Right ventricle myocardium inferior (tissue), 1 donor: ENCODE measurements around the gene LRTM2. TPM values are rescaled to one million over a fixed set of nuclear protein-coding genes. Genes with fewer than 3 reads are reported as not detected.

Experiments
- ATAC-seq: fragments of 200-7000 bp; cut with Tn5 transposase; one replicate; pipeline ENCODE4 v1.9.1; 2020; ENCODE audit warnings: mild to moderate bottlenecking, moderate library complexity
- DNase-seq: peaks from one replicate; pipeline ENCODE4 v3.0.0; 2021; ENCODE audit errors: missing footprints
- intact Hi-C: fragments of 100-400 bp; cut with DNase I; formaldehyde crosslinking; loops from one replicate; pipeline ENCODE4 v1.11.0; 2022
- long read RNA-seq: library from polyadenylated mRNA; unstranded; transcript quantifications from one replicate; pipeline ENCODE4 v2.0.0, GENCODE V29; 2021
- total RNA-seq: library from RNA; stranded (reverse); fragmentation: NEBNext Ultra II Directional; extraction: Animal tissue kit (Norgen Biotek cat#: 25700); gene quantifications from one replicate; pipeline ENCODE4 v1.2.1, GENCODE V29; 2021
- donor health status: DM: no; HTN: yes; CAD: no; lungs with severe emphysema.

The LRTM2 gene
- not detected for total RNA-seq
- long read RNA-seq, result 0 reads

- peak; percentile 65 for DNase-seq
- no peak for ATAC-seq
These were observed at the start of gene LRTM2 for GRCh38 chr12:1820191-1820895. TSS of gene LRTM2 (plus strand) at chr12:1820565. CDS start at chr12:1828149, 7,584 bp downstream.

GRCh38 chr12:1773937-1774655, 46.3 kb upstream of the LRTM2 start:
- ATAC-seq, result peak; percentile 52
- intact Hi-C loops, result no loop called here
- DNase-seq, result no peak

More at GRCh38 chr12:1820191-1820895, at the start of gene LRTM2:
- intact Hi-C loops, result no loop called here

GRCh38 chr12:1776170-1776921, 44.0 kb upstream of the LRTM2 start:
- no peak for DNase-seq
- no peak for ATAC-seq
- intact Hi-C loops, result loop anchor here (5.0 kb wide), 1 partner anchor 69 kb away; no protein-coding TSS in a partner anchor

- ATAC-seq (no peak), DNase-seq (no peak)
- intact Hi-C loops, result loop anchor here (5.0 kb wide), 1 partner anchor 70 kb away; no protein-coding TSS in a partner anchor
These were observed 42.6 kb upstream of the LRTM2 start for GRCh38 chr12:1777798-1778197.

GRCh38 chr12:1778911-1779310, 41.5 kb upstream of the LRTM2 start:
- peak; percentile 35 for ATAC-seq
- DNase-seq, result no peak
- intact Hi-C loops, result loop anchor here (5.0 kb wide), 1 partner anchor 72 kb away; no protein-coding TSS in a partner anchor

- intact Hi-C loops, result loop anchor here (5.0 kb wide), 1 partner anchor 72 kb away; no protein-coding TSS in a partner anchor
- no peak for DNase-seq
- ATAC-seq, result peak; percentile 40
These were observed 40.6 kb upstream of the LRTM2 start for GRCh38 chr12:1779783-1780182.

GRCh38 chr12:1781772-1782171, 38.6 kb upstream of the LRTM2 start:
- no peak for ATAC-seq
- DNase-seq, result no peak
- intact Hi-C loops, result no loop called here

GRCh38 chr12:1782215-1782614, 38.1 kb upstream of the LRTM2 start:
- no peak for DNase-seq
- intact Hi-C loops, result no loop called here
- no peak for ATAC-seq

GRCh38 chr12:1787714-1788113, 32.7 kb upstream of the LRTM2 start:
- intact Hi-C loops, result no loop called here
- DNase-seq (no peak), ATAC-seq (no peak)

- no peak for ATAC-seq
- intact Hi-C loops, result loop anchor here (10.0 kb wide), 3 partner anchors 494 to 1004 kb away; partner anchors contain the start of gene FKBP4
- DNase-seq, result no peak
These were observed 29.9 kb upstream of the LRTM2 start for GRCh38 chr12:1790444-1790843.

GRCh38 chr12:1791104-1791841, 29.1 kb upstream of the LRTM2 start:
- peak; percentile 22 for ATAC-seq
- no peak for DNase-seq
- intact Hi-C loops, result loop anchor here (1.0 to 10.0 kb wide), 4 partner anchors 139 to 1004 kb away; partner anchors contain the start of gene FKBP4

- DNase-seq (no peak), ATAC-seq (no peak)
- intact Hi-C loops, result loop anchor here (10.0 kb wide), 3 partner anchors 492 to 1002 kb away; partner anchors contain the start of gene FKBP4
These were observed 28.0 kb upstream of the LRTM2 start for GRCh38 chr12:1792406-1792805.

GRCh38 chr12:1793426-1794210, 26.7 kb upstream of the LRTM2 start:
- DNase-seq, result no peak
- ATAC-seq, result no peak
- intact Hi-C loops, result loop anchor here (10.0 kb wide), 3 partner anchors 491 to 1001 kb away; partner anchors contain the start of gene FKBP4

- ATAC-seq (no peak), DNase-seq (no peak)
- intact Hi-C loops, result loop anchor here (10.0 kb wide), 3 partner anchors 490 to 1000 kb away; partner anchors contain the start of gene FKBP4
These were observed 25.8 kb upstream of the LRTM2 start for GRCh38 chr12:1794440-1795090.

GRCh38 chr12:1795221-1795784, 25.1 kb upstream of the LRTM2 start:
- intact Hi-C loops, result loop anchor here (10.0 kb wide), 3 partner anchors 489 to 999 kb away; partner anchors contain the start of gene FKBP4

GRCh38 chr12:1795785-1796514, 24.4 kb upstream of the LRTM2 start:
- ATAC-seq, result peak; percentile 96
- intact Hi-C loops, result loop anchor here (1.0 to 10.0 kb wide), 4 partner anchors 144 to 999 kb away; partner anchors contain the start of gene FKBP4

More at GRCh38 chr12:1795221-1795784, 25.1 kb upstream of the LRTM2 start:
- ATAC-seq (no peak), DNase-seq (no peak)

More at GRCh38 chr12:1795785-1796514, 24.4 kb upstream of the LRTM2 start:
- DNase-seq, result peak; percentile 97
